ENCODE measurements around the gene FER. TPM values are rescaled to one million over a fixed set of nuclear protein-coding genes. Genes with fewer than 3 reads are reported as not detected.
"Not testable (repeated sequence)": the region's sequence is repeated elsewhere in the genome, so short reads cannot be mapped to it uniquely, and the experiment has no call there.

FER gene
- total RNA-seq, 5 donors from 2014 or later (not counting 1 experiment from before 2014, with no cell fraction given) = 7.0 to 19.6 (median 10.4) TPM

DNA sequence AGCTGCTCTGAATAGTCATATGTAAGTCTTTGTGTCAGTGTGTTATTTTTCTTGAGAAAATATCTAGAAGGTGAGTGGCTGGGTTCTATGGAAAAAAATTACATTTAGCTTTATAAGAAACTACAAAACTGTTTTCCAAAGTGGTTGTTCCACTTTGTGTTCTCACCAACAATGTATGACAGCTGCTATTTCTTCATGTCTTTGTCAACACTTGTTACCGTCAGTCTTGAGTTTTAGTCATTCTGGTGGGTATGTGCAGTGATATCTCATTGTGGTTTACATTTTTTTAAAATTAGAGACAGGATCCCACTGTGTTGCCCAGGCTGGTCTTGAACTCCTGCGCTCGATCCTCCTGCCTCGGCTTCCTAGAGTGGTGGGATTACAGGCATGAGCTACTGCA is 415.6 kb downstream of the FER start:
- H3K9me3 Mint-ChIP-seq = no peaks in the 10 kb centered on the region
- CTCF ChIA-PET = no interaction called here
- 100% methylated on average over 1 of the region's 4 CpGs for WGBS (ENCODE audit: insufficient coverage)

DNA sequence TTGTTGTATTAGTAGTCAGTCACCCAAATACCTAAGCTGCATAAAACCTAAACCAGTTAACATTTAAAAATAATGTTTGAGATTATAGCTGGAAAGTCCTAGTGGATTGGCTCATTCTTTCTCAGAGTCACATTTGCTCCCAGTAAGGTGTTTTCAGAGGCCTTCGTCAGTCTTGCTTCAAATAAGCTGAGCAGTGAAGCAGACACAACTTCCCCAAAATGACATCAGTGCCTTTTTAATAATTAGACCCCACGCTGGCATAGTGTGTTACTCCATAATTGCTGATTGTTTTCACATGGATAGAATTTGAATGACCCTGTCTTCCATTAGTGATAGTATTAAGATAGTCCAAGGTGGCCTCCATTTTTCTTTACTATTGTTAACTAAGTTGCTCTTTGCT is 416.3 kb downstream of the FER start:
- Mint-ChIP-seq H3K27me3 (no peaks in the 10 kb centered on the region), H3K9me3 (no peaks in the 10 kb centered on the region), H3K4me3 (no peak overlapping the region), H3K4me1 (no peaks in the 10 kb centered on the region), H3K36me3 (peaks cover 8% of the 10 kb centered on the region), H3K27ac (no peak overlapping the region)
- no peaks in the 10 kb centered on the region for H3K9me3 ChIP-seq
- ATAC-seq (replicated peaks in 1 of 4) = no peak
- POLR2A ChIA-PET = no interaction called here
- H3K27me3 ChIP-seq (replicated peaks in 1 of 2; ENCODE audit: control insufficient read depth in 2 of 2, extremely low read depth in 1 of 2, insufficient read depth in 2 of 2, low read length in 1 of 2) = no peaks in the 10 kb centered on the region
- H3K4me3 ChIP-seq (ENCODE audit: control insufficient read depth in 1 of 2, extremely low read depth in 1 of 2, low read length in 1 of 2) = no peak overlapping the region
- no peak for DNase-seq
- CTCF ChIA-PET = no interaction called here
- no peak overlapping the region for H3K27ac ChIP-seq (ENCODE audit: low read length)
- H3K4me1 ChIP-seq (ENCODE audit: control insufficient read depth in 1 of 2, extremely low read depth in 1 of 2, insufficient read depth in 2 of 2, low read length in 2 of 2) = no peaks in the 10 kb centered on the region
- WGBS (ENCODE audit: insufficient coverage) = no CpG with 5 or more reads among the region's 2 CpGs
- no peaks in the 10 kb centered on the region for H3K36me3 ChIP-seq (ENCODE audit: control insufficient read depth in 2 of 2, extremely low read depth in 1 of 2, insufficient read depth in 1 of 2, low read length in 1 of 2)

More for the DNA sequence above, 415.6 kb downstream of the FER start:
- Mint-ChIP-seq H3K4me3 (no peak overlapping the region), H3K4me1 (no peaks in the 10 kb centered on the region), H3K27me3 (no peaks in the 10 kb centered on the region), H3K27ac (no peak overlapping the region), H3K36me3 (peaks cover 8% of the 10 kb centered on the region)
- POLR2A ChIA-PET = no interaction called here
- no peak overlapping the region for H3K4me3 ChIP-seq (ENCODE audit: control insufficient read depth in 1 of 2, extremely low read depth in 1 of 2, low read length in 1 of 2)
- H3K9me3 ChIP-seq = no peaks in the 10 kb centered on the region
- no peaks in the 10 kb centered on the region for H3K27me3 ChIP-seq (replicated peaks in 1 of 2; ENCODE audit: control insufficient read depth in 2 of 2, extremely low read depth in 1 of 2, insufficient read depth in 2 of 2, low read length in 1 of 2)
- H3K4me1 ChIP-seq (ENCODE audit: control insufficient read depth in 1 of 2, extremely low read depth in 1 of 2, insufficient read depth in 2 of 2, low read length in 2 of 2) = no peaks in the 10 kb centered on the region
- ATAC-seq (replicated peaks in 1 of 4) (no peak), DNase-seq (no peak)
- H3K27ac ChIP-seq (ENCODE audit: low read length) = no peak overlapping the region
- no peaks in the 10 kb centered on the region for H3K36me3 ChIP-seq (ENCODE audit: control insufficient read depth in 2 of 2, extremely low read depth in 1 of 2, insufficient read depth in 1 of 2, low read length in 1 of 2)

DNA sequence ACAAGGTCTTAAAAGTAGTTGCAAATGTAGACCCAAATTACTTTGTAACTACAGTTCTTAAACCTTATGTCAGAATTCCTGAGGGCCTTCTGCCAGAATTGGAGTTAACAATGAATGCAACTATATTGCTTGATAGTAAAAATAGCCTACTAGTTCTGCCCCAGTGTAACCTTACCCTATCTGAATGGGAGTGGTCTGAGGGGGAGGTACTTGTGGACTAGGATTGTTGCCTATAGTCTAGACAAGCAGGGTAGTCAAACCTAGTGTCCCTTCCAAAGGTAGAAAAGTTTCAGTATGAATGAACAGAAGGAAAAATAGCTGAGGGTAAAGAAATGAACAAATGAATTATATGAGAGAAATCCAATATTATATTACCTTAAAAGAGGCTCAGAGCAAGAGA is 419.9 kb downstream of the FER start:
- ChIA-PET CTCF (no interaction called here), POLR2A (no interaction called here)
- Mint-ChIP-seq H3K27me3 (no peaks in the 10 kb centered on the region), H3K36me3 (peaks cover 12% of the 10 kb centered on the region), H3K4me1 (no peaks in the 10 kb centered on the region), H3K27ac (no peak overlapping the region), H3K4me3 (no peak overlapping the region), H3K9me3 (peaks cover 0 to 5% (median 0%) of the 10 kb centered on the region in 3 donors)
- ATAC-seq (replicated peaks in 1 of 4) = no peak
- Histone ChIP-seq H3K4me3 (ENCODE audit: control insufficient read depth in 1 of 2, extremely low read depth in 1 of 2, low read length in 1 of 2) (no peak overlapping the region), H3K9me3 (no peaks in the 10 kb centered on the region), H3K36me3 (ENCODE audit: control insufficient read depth in 2 of 2, extremely low read depth in 1 of 2, insufficient read depth in 1 of 2, low read length in 1 of 2) (no peaks in the 10 kb centered on the region), H3K27ac (ENCODE audit: low read length) (no peak overlapping the region), H3K4me1 (ENCODE audit: control insufficient read depth in 1 of 2, extremely low read depth in 1 of 2, insufficient read depth in 2 of 2, low read length in 2 of 2) (no peaks in the 10 kb centered on the region), H3K27me3 (replicated peaks in 1 of 2; ENCODE audit: control insufficient read depth in 2 of 2, extremely low read depth in 1 of 2, insufficient read depth in 2 of 2, low read length in 1 of 2) (no peaks in the 10 kb centered on the region)
- DNase-seq = no peak

DNA sequence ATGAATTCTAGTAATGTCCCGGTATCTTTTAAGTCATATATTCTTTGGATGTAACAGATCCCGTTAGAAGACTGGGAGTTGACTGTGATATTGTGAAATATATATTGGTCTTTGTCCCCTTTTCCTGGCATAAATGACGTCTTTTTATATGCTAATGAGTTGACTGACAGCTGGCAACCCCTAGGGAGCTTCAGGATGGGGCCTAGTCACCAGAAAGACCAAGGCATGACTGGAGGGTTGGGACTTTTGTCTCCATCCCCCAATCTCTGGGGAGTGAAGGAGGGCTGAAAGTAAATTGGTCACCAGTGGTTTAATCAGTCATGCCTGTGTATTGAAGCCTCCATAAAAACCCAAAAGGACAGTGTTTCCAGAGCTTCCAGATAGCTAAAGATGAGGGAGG is 420.5 kb downstream of the FER start:
- 87% methylated on average over 2 of the region's 3 CpGs for WGBS (ENCODE audit: insufficient coverage)
- no peaks in the 10 kb centered on the region for H3K36me3 ChIP-seq (ENCODE audit: control insufficient read depth in 2 of 2, extremely low read depth in 1 of 2, insufficient read depth in 1 of 2, low read length in 1 of 2)
- no peak for ATAC-seq (replicated peaks in 1 of 4)
- no peak overlapping the region for H3K27ac ChIP-seq (ENCODE audit: low read length)
- Mint-ChIP-seq H3K36me3 (peaks cover 12% of the 10 kb centered on the region), H3K4me1 (no peaks in the 10 kb centered on the region), H3K9me3 (peaks cover 0 to 5% (median 0%) of the 10 kb centered on the region in 3 donors), H3K27ac (no peak overlapping the region), H3K27me3 (no peaks in the 10 kb centered on the region), H3K4me3 (no peak overlapping the region)
- H3K9me3 ChIP-seq = no peaks in the 10 kb centered on the region
- ChIA-PET POLR2A (no interaction called here), CTCF (no interaction called here)
- no peaks in the 10 kb centered on the region for H3K27me3 ChIP-seq (replicated peaks in 1 of 2; ENCODE audit: control insufficient read depth in 2 of 2, extremely low read depth in 1 of 2, insufficient read depth in 2 of 2, low read length in 1 of 2)
- no peak for DNase-seq
- H3K4me1 ChIP-seq (ENCODE audit: control insufficient read depth in 1 of 2, extremely low read depth in 1 of 2, insufficient read depth in 2 of 2, low read length in 2 of 2) = no peaks in the 10 kb centered on the region
- H3K4me3 ChIP-seq (ENCODE audit: control insufficient read depth in 1 of 2, extremely low read depth in 1 of 2, low read length in 1 of 2) = no peak overlapping the region

DNA sequence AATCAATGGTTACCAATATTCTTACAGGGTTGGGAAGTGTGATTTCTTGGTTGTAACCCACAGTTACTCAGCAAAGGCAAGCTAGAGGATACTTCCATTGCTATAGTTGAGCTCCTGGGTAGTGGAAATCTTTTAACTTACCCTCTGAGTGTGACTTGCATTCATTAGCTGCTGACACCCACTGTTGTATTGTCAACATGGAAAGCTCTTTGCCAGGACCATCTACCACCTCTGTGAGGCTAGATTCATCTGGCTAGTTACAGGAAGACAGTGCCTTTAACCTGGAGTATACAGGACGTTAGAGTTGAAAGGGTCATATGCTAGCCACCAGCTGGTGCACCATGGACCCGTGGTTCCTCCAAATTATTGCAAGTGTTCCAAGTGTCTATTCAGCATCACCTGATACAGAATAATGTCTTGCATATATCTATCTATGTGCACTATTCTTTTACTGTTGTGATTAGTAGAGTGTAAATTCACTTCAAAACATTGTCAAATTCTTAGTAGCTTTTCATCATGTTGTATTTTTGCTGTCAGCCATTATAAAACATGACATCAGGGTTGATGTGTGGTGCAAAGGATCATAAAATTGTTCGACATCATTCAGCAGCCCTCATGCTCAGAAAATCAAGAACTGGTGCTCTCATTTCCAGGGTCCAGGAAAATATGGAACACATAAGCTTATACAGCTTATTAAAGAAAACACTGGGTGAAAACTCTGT is 423.1 kb downstream of the FER start:
- CTCF ChIA-PET = no interaction called here

DNA sequence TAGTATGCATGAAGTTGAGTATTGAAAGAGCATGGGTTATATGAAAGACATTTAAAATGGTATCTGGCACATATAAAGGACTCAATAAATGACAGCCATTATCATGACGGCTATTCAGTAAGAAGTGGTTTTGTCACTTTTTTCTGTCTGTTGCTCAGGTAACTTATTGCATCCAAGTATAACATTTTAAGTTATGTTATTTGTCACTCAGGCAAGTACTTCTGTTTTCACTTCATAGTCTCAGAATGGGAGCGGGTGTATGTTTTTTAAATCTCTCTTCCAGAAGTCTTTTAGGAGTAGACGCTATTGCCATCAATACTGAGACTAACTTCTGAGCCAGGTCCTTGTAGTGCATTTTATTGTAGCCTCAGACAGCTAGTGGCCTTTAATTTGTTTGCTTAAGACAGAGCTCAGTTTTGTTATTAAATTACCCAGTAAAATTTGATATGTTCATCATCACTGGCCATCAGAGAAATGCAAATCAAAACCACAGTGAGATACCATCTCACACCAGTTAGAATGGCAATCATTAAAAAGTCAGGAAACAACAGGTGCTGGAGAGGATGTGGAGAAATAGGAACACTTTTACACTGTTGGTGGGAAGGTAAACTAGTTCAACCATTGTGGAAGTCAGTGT is 423.9 kb downstream of the FER start:
- H3K4me3 Mint-ChIP-seq; H3K4me1 Mint-ChIP-seq; H3K27ac ChIP-seq (ENCODE audit: low read length); H3K36me3 ChIP-seq (ENCODE audit: control insufficient read depth in 2 of 2, extremely low read depth in 1 of 2, insufficient read depth in 1 of 2, low read length in 1 of 2); POLR2A ChIA-PET; H3K36me3 Mint-ChIP-seq; H3K4me1 ChIP-seq (ENCODE audit: control insufficient read depth in 1 of 2, extremely low read depth in 1 of 2, insufficient read depth in 2 of 2, low read length in 2 of 2); H3K27ac Mint-ChIP-seq; H3K9me3 ChIP-seq; DNase-seq; ATAC-seq (replicated peaks in 1 of 4); H3K4me3 ChIP-seq (ENCODE audit: control insufficient read depth in 1 of 2, extremely low read depth in 1 of 2, low read length in 1 of 2); H3K27me3 Mint-ChIP-seq; H3K9me3 Mint-ChIP-seq; H3K27me3 ChIP-seq (replicated peaks in 1 of 2; ENCODE audit: control insufficient read depth in 2 of 2, extremely low read depth in 1 of 2, insufficient read depth in 2 of 2, low read length in 1 of 2): not testable (repeated sequence)
- WGBS (ENCODE audit: insufficient coverage) = no CpG with 5 or more reads among the region's 3 CpGs
- CTCF ChIA-PET = interaction anchor here in 1 of 2 donors (0.6 kb wide), 1 partner anchor 391 kb away, joined by 4 read pairs; no protein-coding TSS in a partner anchor

More for the DNA sequence above, 423.1 kb downstream of the FER start:
- WGBS (ENCODE audit: insufficient coverage) = 100% methylated on average over 1 of the region's 3 CpGs
- Histone ChIP-seq H3K9me3 (no peaks in the 10 kb centered on the region), H3K27ac (ENCODE audit: low read length) (no peak overlapping the region), H3K4me3 (ENCODE audit: control insufficient read depth in 1 of 2, extremely low read depth in 1 of 2, low read length in 1 of 2) (no peak overlapping the region), H3K4me1 (ENCODE audit: control insufficient read depth in 1 of 2, extremely low read depth in 1 of 2, insufficient read depth in 2 of 2, low read length in 2 of 2) (no peaks in the 10 kb centered on the region), H3K36me3 (ENCODE audit: control insufficient read depth in 2 of 2, extremely low read depth in 1 of 2, insufficient read depth in 1 of 2, low read length in 1 of 2) (no peaks in the 10 kb centered on the region), H3K27me3 (replicated peaks in 1 of 2; ENCODE audit: control insufficient read depth in 2 of 2, extremely low read depth in 1 of 2, insufficient read depth in 2 of 2, low read length in 1 of 2) (no peaks in the 10 kb centered on the region)
- ATAC-seq (replicated peaks in 1 of 4) (no peak), DNase-seq (no peak)
- peaks cover 0 to 5% (median 0%) of the 10 kb centered on the region in 3 donors for H3K9me3 Mint-ChIP-seq
- no peak overlapping the region for H3K4me3 Mint-ChIP-seq
- POLR2A ChIA-PET = no interaction called here
- H3K36me3 Mint-ChIP-seq = peaks cover 12% of the 10 kb centered on the region
- H3K4me1 Mint-ChIP-seq = no peaks in the 10 kb centered on the region
- no peaks in the 10 kb centered on the region for H3K27me3 Mint-ChIP-seq
- no peak overlapping the region for H3K27ac Mint-ChIP-seq

Data from T-cell (primary cell).